K562 (cell line): ENCODE results near the gene AAR2. TPM values are rescaled to one million over a fixed set of nuclear protein-coding genes. Genes with fewer than 3 reads are reported as not detected.

ENCODE experiments used
- CEBPB ChIP-seq: fragments of 450-650 bp; IDR thresholded peaks from 2 replicates; pipeline ENCODE4 v1.6.1; 2016; ENCODE audit warnings: missing genetic modification characterization, missing compliant biosample characterization
- MBD2 ChIP-seq: sonication (generic); IDR thresholded peaks from 2 replicates; pipeline ENCODE4 v1.6.1; 2016; ENCODE audit warnings: low read depth, borderline replicate concordance
- MTA3 ChIP-seq: fragments of 450-650 bp; formaldehyde crosslinking; IDR thresholded peaks from 2 replicates; pipeline ENCODE4 v1.6.1; 2017; ENCODE audit warnings: mild to moderate bottlenecking, borderline replicate concordance
- PHB ChIP-seq: fragments of 250-450 bp; sonication (Bioruptor Pico); IDR thresholded peaks from 2 replicates; pipeline ENCODE4 v1.5.0; 2021
- PHF8 ChIP-seq: fragments of 200-600 bp; sonication (generic); IDR thresholded peaks from 2 replicates; pipeline ENCODE4 v1.6.1; 2012; ENCODE audit warnings: mixed run types, mild to moderate bottlenecking, inconsistent platforms, low read length, moderate library complexity, borderline replicate concordance
- RBM39 ChIP-seq: fragments of 200-400 bp; formaldehyde crosslinking; optimal IDR thresholded peaks from 2 replicates; pipeline ENCODE3; 2018; ENCODE audit warnings: low read depth, low read length
- RREB1 ChIP-seq: fragments of 250-450 bp; sonication (Bioruptor Pico); IDR thresholded peaks from 2 replicates; pipeline ENCODE4 v1.4.0; 2020
- TCF3 ChIP-seq: sonication (generic); formaldehyde crosslinking; IDR thresholded peaks from 2 replicates; pipeline ENCODE4 v1.4.0; 2020; ENCODE audit warnings: mild to moderate bottlenecking, missing genetic modification reagents
- TEAD2 ChIP-seq: fragments of 450-650 bp; IDR thresholded peaks from 2 replicates; pipeline ENCODE4 v1.6.1; 2016; ENCODE audit warnings: missing genetic modification characterization, control low read depth, missing compliant biosample characterization
- TFE3 ChIP-seq: fragments of 450-650 bp; formaldehyde crosslinking; IDR thresholded peaks from 2 replicates; pipeline ENCODE4 v1.4.0; 2020; ENCODE audit warnings: mild to moderate bottlenecking, mixed read lengths
- XRCC5 ChIP-seq: fragments of 200-400 bp; formaldehyde crosslinking; IDR thresholded peaks from 2 replicates; pipeline ENCODE4 v1.6.1; 2017; ENCODE audit warnings: low read depth, mild to moderate bottlenecking, low read length
- ZEB2 ChIP-seq: fragments of 450-650 bp; IDR thresholded peaks from 2 replicates; pipeline ENCODE4 v1.6.1; 2016
- ZNF282 ChIP-seq: sonication (generic); formaldehyde crosslinking; IDR thresholded peaks from 2 replicates; pipeline ENCODE4 v1.8.1; 2023; ENCODE audit warnings: missing genetic modification reagents
- ZNF589 ChIP-seq: fragments of 200-800 bp; sonication (Bioruptor generic); IDR thresholded peaks from 2 replicates; pipeline ENCODE4 v1.6.1; 2016; ENCODE audit warnings: low read depth, missing genetic modification characterization, missing compliant biosample characterization
- ZNF592 ChIP-seq: fragments of 450-650 bp; IDR thresholded peaks from 2 replicates; pipeline ENCODE4 v1.6.1; 2017; ENCODE audit warnings: antibody characterized with exemption, mild to moderate bottlenecking
- polyA plus RNA-seq, 8 experiments: library from polyadenylated mRNA; depleted of rRNA in 4 of 8; stranded (reverse) in 5 of 8; unstranded in 3 of 8; fragments of >200 nt; fragmentation: Nextera tagmentation in 2 of 8; fragmentation: Illumina TruSeq in 1 of 8; extraction: Ambion mirVana in 2 of 8; extraction: Trizol in 1 of 8; gene quantifications; 2 replicates each; pipeline versions ENCODE4 v1.2.1 to v1.2.3, GENCODE V29; 2011 to 2014; ENCODE audit warnings: inconsistent platforms in 1 of 8, missing spikeins in 1 of 8
- total RNA-seq, 7 experiments: library from RNA; depleted of rRNA in 6 of 7; stranded (reverse); fragments of >200 nt in 6 of 7; fragmentation: Illumina TruSeq in 2 of 7; extraction: Trizol in 2 of 7; gene quantifications; 2 replicates each; pipeline versions ENCODE4 v1.2.1 to v1.2.3, GENCODE V29; 2011 to 2021; ENCODE audit warnings: low replicate concordance in 1 of 7

The AAR2 gene
- total and polyA plus RNA-seq, 9 of the 15 experiments (the other 6 are each of a cell fraction or from before 2014, with no cell fraction given), result 6.5 to 36.2 (median 24.7) TPM

- TF ChIP-seq ZNF592, result 0 out of 2 replicates have a peak, but pooled peaks have one; percentile 22
- TF ChIP-seq TCF3 (CRISPR knock-in tag), result peak; percentile 25; the same call in 1 of the 2 replicates
- peak; percentile 63; the same call in 1 of the 2 replicates for TF ChIP-seq MBD2
- no peak for TF ChIP-seq TEAD2 (tag)
- no peak for TF ChIP-seq TFE3 (CRISPR knock-in tag)
- peak; percentile 98 for TF ChIP-seq ZEB2
- TF ChIP-seq MTA3, result peak; percentile 47; the same call in 1 of the 2 replicates
- peak; percentile 69 for TF ChIP-seq RBM39
- TF ChIP-seq PHF8, result peak; percentile 93; the same call in 1 of the 2 replicates
- no peak for TF ChIP-seq RREB1 (CRISPR knock-in tag)
- TF ChIP-seq CEBPB, result no peak
- peak; percentile 99 for TF ChIP-seq XRCC5
- no peak for TF ChIP-seq ZNF589
- no peak for TF ChIP-seq PHB (CRISPR knock-in tag)
- TF ChIP-seq ZNF282, result no peak
Measured at GRCh38 chr20:36235892-36236785, at the start of gene AAR2 (continued).
